ENCODE results near the gene SAT1. TPM values are rescaled to one million over a fixed set of nuclear protein-coding genes. Genes with fewer than 3 reads are reported as not detected.
"Not testable (repeated sequence)": the region's sequence is repeated elsewhere in the genome, so short reads cannot be mapped to it uniquely, and the experiment has no call there.

Gene SAT1
- total RNA-seq: 111 TPM
- long read RNA-seq, transcript SAT1-204 (6 exons, 1,065 nt): major isoform, 62 of 118 reads
- long read RNA-seq, partial matches to known transcripts: 1 of 118 reads
- long read RNA-seq, other reads (novel, unspliced or antisense): 47 of 118 reads

DNA sequence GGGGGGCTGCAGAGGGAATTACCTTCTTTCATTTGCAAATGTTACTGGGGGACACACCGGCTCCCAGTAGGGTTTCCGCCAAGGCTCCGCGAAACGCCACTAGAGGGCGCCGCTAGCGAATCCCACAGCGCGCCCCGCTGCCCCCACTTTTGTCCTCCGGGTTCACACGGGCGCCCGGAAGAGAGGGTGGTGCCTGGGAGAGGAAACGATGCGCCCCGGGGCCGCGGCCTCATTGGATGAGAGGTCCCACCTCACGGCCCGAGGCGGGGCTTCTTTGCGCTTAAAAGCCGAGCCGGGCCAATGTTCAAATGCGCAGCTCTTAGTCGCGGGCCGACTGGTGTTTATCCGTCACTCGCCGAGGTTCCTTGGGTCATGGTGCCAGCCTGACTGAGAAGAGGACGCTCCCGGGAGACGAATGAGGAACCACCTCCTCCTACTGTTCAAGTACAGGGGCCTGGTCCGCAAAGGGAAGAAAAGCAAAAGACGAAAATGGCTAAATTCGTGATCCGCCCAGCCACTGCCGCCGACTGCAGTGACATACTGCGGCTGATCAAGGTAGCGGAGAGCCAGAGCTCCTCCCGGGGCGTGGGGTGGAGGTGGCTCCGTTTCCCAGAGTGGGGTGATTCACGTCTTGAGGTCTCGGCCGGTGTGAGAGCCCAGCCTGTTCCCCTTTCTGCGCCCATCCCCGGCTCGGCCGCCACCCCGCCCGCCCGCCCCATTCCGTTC is at the start of gene SAT1:
Gene SAT1 (plus strand): TSS at position 311 of the 726 bp plus-strand sequence. CDS start 179 bp downstream, at position 490.
- ATAC-seq (ENCODE audit: poor library complexity): peak; percentile 93
- peak; percentile 97 for DNase-seq
- intact Hi-C loops (cut with DNase I): loop anchor here (2.0 kb wide), 1 partner anchor 118 kb away; no protein-coding TSS in a partner anchor

DNA sequence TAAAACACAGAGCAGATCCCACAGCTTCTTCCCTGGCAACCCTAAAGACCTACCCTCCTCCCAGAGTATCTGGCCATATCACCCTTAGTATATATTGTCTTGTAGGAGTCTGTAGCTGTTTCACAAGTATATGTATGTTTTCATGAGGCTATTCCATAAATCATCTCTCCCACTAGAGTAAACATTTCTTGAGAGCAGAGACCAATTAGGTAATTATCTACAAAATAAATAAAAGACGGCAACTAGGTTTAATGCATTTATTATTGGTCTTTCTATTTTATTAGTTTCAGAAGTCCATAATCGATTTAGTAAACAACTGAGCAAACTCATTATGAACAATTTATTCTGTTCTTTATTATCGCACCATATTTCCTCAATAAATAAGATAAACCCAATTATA is 46.9 kb upstream of the SAT1 start:
- intact Hi-C loops (cut with DNase I): no loop called here
- no peak for DNase-seq
- ATAC-seq (ENCODE audit: poor library complexity): no peak

DNA sequence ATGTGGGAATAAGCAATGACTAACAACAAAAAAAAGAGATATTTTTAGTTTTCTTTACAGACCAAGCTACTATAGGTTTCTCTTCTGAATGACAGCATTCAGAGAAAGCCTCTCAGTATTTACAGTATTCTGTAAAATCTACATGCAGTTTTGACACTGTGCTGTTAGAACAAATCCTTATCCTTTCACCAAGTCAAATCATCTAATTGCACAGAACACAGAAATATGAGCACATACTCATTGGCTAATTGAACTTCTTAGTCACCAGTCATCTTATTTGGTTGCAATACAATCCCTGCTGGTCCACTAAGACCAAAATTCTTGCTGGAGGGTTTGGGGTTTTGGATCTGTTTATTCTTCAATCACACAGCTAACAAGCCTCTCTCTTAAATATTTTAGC is 45.6 kb upstream of the SAT1 start:
- intact Hi-C loops (cut with DNase I): no loop called here
- no peak for ATAC-seq (ENCODE audit: poor library complexity)
- DNase-seq: no peak

DNA sequence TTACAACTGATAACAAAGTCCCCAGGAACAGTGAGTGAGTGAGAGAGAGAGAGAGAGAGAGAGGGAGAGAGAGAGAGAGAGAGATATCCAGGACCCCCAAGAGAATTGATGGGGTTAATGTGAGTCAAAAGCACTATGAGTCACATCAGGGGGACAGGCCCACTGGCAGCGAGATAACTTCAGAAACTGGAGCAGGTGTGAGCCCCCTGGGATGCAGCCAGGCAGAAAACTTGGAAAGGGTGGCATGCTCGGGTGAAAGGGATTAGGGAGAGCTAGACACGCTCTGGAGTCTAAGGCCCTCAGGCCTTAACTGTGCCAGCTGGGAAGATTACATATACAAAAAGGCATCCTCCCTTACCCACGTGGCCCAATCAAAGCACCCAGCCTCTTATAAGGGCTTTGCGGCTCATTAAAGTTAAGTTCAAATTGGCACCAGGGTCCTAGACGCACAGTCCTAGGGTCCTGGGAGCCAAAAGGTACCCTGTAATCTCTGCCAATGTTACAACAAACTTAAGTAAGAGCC is 40.7 kb upstream of the SAT1 start:
- peak; percentile 79 for ATAC-seq (ENCODE audit: poor library complexity)
- DNase-seq: peak; percentile 41
- intact Hi-C loops (cut with DNase I): no loop called here

DNA sequence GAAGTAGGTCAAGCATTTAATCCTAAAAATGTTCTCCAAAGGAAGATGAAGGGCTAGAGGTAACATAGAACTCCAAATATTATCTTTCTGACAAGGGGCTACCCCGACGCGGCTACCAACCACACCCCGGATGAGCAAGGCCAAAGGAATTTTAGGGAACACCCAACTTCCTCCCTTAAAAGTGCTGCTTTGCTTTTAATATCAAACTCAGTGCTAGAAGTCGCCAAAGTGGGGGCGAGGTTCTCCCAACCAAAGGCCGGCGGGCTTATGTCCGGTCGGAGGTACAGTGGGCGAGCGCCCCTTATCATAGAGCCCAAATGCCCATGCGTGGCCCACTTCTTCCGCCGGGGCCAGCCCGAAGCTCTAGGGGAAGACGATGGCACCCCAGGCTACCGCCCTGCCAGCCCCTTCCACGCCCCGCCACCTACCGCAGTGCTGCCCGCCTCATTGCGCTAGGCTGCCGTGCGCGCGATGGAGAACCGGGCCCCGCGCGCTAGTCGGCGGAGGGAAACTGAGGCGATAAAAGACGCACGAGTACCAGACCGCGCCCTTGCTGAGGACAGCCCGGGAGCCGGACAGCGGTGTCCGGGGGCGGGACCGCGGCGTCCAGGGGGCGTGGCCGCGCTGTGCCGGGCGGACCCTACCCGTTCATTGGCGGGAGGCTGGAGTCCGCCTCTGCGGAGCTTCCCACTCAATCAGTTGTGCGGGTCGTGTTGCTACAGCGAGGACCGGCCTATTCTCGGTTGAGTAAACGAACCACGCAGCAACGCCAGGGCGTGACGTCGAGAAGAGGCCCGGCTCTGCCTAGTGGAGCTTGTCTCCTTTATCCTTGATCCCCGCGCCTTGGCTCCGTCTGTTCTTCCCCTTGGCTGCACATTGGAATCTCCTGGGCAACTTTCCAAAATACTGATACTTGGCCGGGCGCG is 40.0 kb upstream of the SAT1 start, which contains the start of gene ACOT9:
Gene ACOT9 (minus strand): TSS at position 580 of the 926 bp plus-strand sequence. CDS start 132 bp downstream, at position 448.
- intact Hi-C loops (cut with DNase I): no loop called here
- DNase-seq: peak; percentile 96
- ATAC-seq (ENCODE audit: poor library complexity): peak; percentile 99

DNA sequence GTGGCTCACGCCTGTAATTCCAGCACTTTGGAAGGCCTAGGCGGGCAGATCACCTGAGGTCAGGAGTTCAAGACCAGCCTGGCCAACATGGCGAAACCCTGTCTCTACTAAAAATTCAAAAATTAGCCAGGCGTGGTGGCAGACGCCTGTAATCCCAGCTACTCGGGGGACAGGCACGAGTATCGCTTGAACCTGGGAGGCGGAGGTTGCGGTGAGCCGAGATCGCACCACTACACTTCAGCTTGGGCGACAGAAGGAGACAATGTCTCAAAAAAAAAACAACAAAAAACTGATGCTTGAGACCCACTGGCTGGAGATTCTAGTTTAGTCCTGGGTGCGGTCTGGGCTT is 39.4 kb upstream of the SAT1 start:
- DNase-seq; ATAC-seq (ENCODE audit: poor library complexity); intact Hi-C loops (cut with DNase I): not testable (repeated sequence)

DNA sequence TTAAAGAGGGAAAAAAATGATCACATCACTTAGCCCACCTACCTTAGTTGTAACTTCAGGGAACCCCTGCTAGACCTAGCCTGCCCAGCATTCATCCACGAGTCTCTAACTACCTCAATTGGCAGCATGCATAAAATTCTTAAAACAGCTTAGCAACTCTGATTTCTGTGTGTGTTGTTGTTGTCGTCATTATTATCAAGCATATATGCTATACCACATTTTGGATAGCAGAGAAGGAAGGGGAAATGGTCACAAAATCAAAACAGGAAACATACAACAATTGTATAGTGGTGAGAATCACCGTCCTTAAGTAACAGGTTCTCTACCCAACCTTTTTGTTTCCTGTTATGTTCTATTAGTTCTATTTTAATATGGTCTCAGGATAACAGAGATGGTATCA is 37.2 kb upstream of the SAT1 start:
- DNase-seq (no peak), ATAC-seq (ENCODE audit: poor library complexity) (no peak)
- intact Hi-C loops (cut with DNase I): no loop called here

DNA sequence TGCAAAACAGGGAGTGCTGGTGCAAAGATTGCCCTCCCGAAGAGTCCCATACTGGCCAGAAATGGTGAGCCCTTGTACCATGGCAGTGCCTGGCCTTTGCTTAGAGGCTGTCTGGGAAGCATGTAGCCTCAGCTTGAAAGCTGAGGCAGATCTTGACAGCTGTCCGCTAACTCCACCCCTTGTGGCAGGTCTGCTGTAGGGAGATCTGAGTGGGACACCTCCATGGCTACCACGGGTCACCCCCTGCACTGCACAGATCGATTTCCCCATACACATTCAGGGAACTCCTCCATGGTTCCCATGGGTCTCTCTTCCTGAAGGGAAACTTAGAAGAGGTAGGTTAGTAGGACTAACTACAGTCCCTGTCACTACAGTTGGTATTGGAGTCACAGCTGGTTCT is 33.8 kb upstream of the SAT1 start:
- DNase-seq (no peak), ATAC-seq (ENCODE audit: poor library complexity) (no peak)
- intact Hi-C loops (cut with DNase I): no loop called here

DNA sequence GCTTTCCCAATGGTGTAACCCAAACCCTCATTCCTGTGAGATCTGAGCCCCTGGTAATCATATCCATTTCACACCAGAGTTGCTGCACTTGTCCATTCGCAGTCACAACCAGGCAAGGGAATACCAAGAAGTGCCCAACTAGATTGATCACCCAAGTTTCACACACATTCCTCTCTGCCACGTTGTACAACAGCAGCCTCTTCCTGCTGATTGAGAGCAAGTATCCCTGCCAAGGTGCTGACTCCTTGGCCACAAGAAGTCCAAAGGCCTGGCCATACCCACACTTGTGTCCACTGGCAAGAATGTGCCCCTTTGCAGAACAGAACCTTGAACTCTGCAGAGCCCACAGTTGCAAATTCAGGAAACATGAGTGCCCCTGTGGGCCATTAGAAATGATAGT is 33.4 kb upstream of the SAT1 start:
- ATAC-seq (ENCODE audit: poor library complexity) (no peak), DNase-seq (no peak)
- intact Hi-C loops (cut with DNase I): no loop called here

DNA sequence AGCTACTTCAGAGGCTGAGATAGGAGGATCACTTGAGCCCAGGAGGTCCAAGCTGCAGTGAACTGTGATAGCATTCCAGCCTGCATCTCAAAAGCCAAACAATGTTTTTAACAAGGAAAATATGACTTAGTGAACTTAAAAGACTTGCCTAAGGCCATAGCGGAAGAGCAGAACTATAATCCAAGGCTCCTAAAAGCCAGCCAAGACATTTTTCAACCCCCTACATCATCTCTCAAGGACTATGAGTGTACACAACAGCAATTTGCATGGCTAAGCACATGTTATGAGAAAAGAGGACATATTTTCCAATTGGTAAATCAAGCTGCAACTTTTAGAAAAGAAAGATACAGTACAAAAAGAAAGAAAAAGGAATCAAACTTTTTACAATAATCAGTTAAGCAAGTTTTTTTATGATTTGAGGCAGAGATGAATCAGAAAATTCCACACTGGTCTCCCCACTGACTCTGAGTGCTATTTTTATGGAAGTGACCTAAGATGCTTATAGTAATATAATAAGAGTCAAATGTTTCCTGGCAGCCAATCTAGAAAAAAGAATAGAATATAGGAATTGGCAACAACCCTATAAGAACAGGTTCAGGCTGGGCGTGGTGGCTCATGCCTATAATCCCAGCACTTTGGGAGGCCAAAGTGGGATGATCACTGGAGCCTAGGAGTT is 30.1 kb upstream of the SAT1 start:
- intact Hi-C loops (cut with DNase I): loop anchor here (10.0 kb wide), 1 partner anchor 152 kb away; the partner anchor contains the start of genes APOO and CXorf58
- no peak for ATAC-seq (ENCODE audit: poor library complexity)

DNA sequence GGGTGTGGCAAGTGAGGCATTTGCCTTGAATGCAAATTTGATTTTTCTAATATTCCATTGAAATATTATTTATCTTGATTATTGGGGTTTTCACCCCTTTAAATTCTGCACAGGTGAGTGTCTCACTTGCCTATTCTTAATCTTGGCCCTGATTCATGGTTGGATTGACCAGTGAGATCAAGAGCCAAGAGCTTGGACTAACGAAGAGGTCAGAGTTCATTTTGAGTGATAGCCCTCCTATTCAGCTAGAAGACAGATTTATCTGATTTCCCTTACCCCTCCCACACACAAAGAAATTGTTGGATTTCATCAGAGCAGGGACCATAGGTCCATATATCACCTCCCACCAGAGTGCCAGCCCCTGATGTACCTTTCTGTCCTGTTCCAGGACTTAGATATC is 28.3 kb upstream of the SAT1 start:
- intact Hi-C loops (cut with DNase I): loop anchor here (10.0 kb wide), 1 partner anchor 150 kb away; the partner anchor contains the start of genes APOO and CXorf58
- ATAC-seq (ENCODE audit: poor library complexity): no peak
- DNase-seq: no peak

More for the DNA sequence above, 30.1 kb upstream of the SAT1 start:
- no peak for DNase-seq

DNA sequence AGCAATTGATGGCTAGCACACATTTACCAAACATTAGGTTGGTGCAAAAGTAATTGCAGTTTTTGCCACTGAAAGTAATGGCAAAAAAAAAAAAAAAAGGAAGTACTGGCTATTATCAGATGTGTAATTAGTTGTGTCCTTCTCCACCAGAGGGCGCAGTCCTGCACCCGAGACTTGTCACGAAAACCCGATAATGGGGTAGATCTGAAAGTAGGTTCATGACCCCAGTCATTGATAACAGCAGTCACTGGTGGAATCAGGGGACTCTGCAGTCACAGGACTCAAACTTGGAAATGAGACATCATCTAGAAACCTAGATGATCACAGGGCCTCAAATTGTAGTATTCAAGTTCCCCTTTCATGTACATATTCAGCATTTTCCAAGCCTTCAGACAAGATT is 26.8 kb upstream of the SAT1 start:
- intact Hi-C loops (cut with DNase I): loop anchor here (10.0 kb wide), 1 partner anchor 149 kb away; the partner anchor contains the start of genes APOO and CXorf58
- peak; percentile 61 for ATAC-seq (ENCODE audit: poor library complexity)
- peak; percentile 50 for DNase-seq

DNA sequence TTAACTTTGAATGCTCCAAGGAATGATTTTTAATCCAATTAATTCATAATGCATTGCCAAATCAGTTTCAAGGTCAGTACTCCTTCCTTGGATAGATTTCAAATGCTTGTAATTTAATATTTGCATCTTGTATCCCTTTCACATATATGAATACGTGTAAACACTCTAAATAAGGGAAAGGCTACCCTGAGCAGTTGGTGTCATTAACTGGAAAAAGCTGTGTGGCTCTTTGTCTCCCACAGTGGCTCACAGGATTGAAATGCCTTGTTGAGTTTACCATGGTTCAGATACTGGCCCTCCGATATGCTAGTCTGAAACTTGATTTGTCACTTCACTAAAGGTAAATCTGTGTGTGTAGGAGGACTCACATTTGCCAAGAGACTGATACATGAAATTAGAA is 23.2 kb upstream of the SAT1 start:
- no peak for ATAC-seq (ENCODE audit: poor library complexity)
- DNase-seq: no peak
- intact Hi-C loops (cut with DNase I): loop anchor here (10.0 kb wide), 1 partner anchor 145 kb away; the partner anchor contains the start of genes APOO and CXorf58

DNA sequence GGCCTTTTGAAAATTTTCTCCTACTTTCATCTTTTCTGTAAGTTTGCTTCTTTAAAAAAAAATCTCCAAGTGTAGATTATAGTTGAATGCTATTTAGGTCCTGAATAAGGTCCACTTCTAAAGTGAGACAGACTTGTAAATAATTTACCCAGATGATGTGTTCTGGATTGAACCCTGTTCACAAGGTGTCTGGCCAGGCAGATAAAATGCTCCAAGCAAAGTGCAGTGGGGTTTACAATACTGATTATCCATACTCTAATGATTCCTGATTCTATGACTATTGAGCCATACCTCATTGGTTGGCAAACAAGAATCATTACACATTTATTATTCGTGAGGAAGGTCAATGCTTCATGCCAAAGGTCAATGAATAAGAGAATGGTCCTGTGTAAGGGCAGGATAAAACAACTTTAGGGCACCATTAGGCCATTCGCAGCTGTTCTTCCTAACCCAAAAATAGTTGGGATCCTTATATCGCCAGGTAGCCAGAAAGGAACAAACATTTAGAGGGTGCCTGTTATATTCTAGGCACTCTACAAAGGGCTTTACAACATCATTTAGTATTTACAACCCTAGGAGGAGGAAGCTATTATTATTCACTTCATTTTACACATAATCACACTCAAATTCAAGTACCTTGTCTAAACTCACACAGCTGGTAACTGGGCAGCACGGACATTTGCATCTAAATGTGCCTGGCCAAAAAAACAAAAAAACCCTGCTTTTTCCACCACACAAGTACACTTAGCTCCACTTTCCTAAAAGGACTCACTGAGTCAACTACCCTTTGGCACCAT is 18.6 kb upstream of the SAT1 start:
- ATAC-seq (ENCODE audit: poor library complexity) (no peak), DNase-seq (no peak)
- intact Hi-C loops (cut with DNase I): no loop called here

DNA sequence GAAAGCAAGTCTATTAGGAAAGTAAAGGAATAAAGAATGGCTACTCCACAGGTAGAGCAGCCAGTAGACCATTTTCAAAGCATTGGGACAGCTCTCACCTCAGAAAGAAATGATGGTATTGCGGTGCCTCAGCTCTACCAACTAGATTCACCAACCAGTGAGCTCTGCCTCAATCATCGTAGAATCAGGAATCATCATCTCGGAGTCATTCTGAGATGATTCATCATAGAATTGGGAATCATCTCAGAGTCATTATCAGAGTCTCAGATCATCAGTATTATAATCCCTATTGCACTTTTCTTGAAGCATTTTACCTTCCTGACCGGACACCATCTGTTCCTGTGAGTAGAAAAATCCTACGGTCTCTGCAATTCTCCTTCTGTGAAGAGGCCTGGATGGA is 17.5 kb upstream of the SAT1 start:
- DNase-seq: no peak
- intact Hi-C loops (cut with DNase I): no loop called here
- ATAC-seq (ENCODE audit: poor library complexity): no peak

DNA sequence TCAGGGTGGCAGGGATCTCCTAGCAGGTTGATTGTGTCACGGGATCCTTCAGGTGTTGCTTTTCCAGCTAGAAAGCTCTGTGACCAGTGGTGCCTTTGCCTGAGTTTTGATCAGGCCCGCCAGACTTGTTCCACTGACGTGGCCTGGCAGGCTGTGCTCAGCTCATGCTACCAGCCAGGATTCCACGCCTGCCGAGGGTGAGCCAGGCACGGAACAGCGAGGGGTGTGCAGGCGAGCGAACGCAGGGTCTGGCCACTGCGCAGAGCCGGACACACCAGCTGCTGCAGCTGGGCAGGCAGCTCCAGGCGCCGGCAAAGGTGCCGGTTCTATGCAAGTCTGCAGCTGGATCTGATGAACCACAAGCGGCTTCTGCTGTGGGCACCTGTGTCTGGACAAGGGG is 17.1 kb upstream of the SAT1 start:
- ATAC-seq (ENCODE audit: poor library complexity): no peak

DNA sequence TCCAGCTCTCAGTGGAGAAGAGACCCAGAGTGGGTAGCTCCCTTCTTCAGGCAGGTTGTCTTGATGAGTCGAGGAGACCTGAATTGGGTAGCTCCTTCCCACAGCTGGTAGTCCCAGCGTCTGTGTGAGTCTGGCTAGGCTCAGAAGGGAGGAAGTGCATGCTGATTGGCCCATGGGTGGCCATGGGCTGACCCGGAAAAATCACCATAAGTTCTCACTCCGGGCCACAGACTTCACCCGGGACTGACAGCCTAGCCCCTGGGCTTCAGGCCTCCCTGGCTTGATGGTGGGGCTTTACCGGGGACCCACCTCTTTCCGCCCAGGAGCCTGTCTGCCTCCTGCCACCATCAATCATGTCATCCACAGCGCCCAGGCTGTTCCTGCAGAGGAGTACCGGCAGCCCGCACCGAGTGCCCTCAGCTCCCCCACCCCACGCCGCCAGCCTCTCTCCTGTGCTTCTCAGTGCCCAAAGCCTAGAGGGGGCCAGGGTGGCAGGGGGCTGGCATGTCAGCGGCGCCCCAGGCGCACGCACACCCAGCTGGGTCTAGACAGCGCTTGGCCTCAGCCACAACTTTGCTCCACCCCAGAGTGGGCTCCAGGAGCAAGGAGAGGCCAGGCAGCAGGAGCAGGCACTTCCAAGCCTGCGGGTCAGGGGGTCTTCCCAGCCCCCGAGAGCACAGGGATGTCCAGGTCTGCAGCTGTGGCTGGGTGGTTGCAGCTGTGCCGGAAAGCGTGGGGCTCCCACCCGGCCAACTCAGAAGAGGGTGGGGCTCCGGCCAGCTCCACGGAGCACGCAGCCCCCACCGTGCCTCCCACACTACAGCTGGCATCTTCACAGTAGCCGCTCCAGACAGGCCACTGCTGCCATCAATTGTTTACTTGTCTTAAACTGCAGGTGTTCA is 16.1 kb upstream of the SAT1 start:
- ATAC-seq (ENCODE audit: poor library complexity) (no peak), DNase-seq (no peak)
- intact Hi-C loops (cut with DNase I): no loop called here

More for the DNA sequence above, 17.1 kb upstream of the SAT1 start:
- intact Hi-C loops (cut with DNase I): no loop called here
- DNase-seq: no peak

Data from Right ventricle myocardium superior (tissue), 1 donor.